K562 (cell line): ENCODE measurements around the gene MAB21L2. TPM values are rescaled to one million over a fixed set of nuclear protein-coding genes. Genes with fewer than 3 reads are reported as not detected.
A peak's percentile ranks its signal among the peaks of the same experiment; 100 is the strongest.
"Not testable (repeated sequence)": the region's sequence is repeated elsewhere in the genome, so short reads cannot be mapped to it uniquely, and the experiment has no call there.

ENCODE experiments used
- ATAC-seq: fragments of 200-7000 bp; cut with Tn5 transposase; 3 replicates; pipeline ENCODE4 v1.9.1; 2020; ENCODE audit warnings: moderate library complexity
- BruUV-seq: library from RNA; stranded (reverse); fragments of 400-500 nt; replicated peaks from 2 replicates; lab custom pipeline; 2021; lab: Mats Ljungman, UMichigan
- CTCF ChIA-PET: fragments of 300-600 bp; formaldehyde crosslinking; extraction: SDS; loops from one replicate; lab custom pipeline; 2021; ENCODE audit warnings: low intra/inter-chr PET ratio; lab: Yijun Ruan, JAX
- POLR2A ChIA-PET: fragments of 300-600, 350-650 bp; sonication (Branson Sonifier 250); formaldehyde crosslinking; extraction: SDS; loops from one replicate; lab custom pipeline; 2021; ENCODE audit warnings: antibody characterized with exemption, inconsistent platforms; lab: Yijun Ruan, JAX
- DNase-seq, 4 experiments: peaks; one replicate each; pipeline versions ENCODE4 v3.0.0 to v3.0.0-alpha.2; 2011 to 2018; ENCODE audit warnings: low spot score in 3 of 4, mixed read lengths in 3 of 4; ENCODE audit errors: extremely low read depth in 1 of 4
- FAIRE-seq: peaks from 2 replicates; lab custom pipeline; 2011; peaks lifted over from hg19 to GRCh38; lab: Jason Lieb, UNC
- H2AFZ ChIP-seq: 2 replicates; pipeline ENCODE4 v1.6.0; 2011; ENCODE audit warnings: low read depth, low read length, control low read depth, inconsistent platforms
- H3K27ac ChIP-seq: fragments of 200-600 bp; 3 replicates; pipeline ENCODE4 v1.8.0; 2011; ENCODE audit warnings: low read depth, mild to moderate bottlenecking, control low read depth, inconsistent platforms, low read length, moderate library complexity, mixed read lengths; ENCODE audit errors: extremely low read depth
- H3K27me3 ChIP-seq, 2 experiments: fragments of 300-600 bp in 1 of 2; 2 replicates in 1 of 2; 3 replicates in 1 of 2; pipeline versions ENCODE4 v1.6.0 to v1.8.0; 2011; ENCODE audit warnings: inconsistent platforms in 2 of 2, low read length in 2 of 2, mild to moderate bottlenecking in 1 of 2, mixed read lengths in 1 of 2, moderate library complexity in 1 of 2; ENCODE audit not compliant: control insufficient read depth in 2 of 2, insufficient read depth in 2 of 2
- H3K36me3 ChIP-seq: fragments of 300-600 bp; 3 replicates; pipeline ENCODE4 v1.8.0; 2011; ENCODE audit warnings: mild to moderate bottlenecking, low read length, inconsistent platforms; ENCODE audit not compliant: control insufficient read depth, insufficient read depth
- H3K4me1 ChIP-seq, 2 experiments: fragments of 200-600 bp in 1 of 2; replicated peaks in 1 of 2; 2 replicates in 1 of 2; 3 replicates in 1 of 2; pipeline versions ENCODE4 v1.5.1 to v1.8.0; 2011; ENCODE audit warnings: inconsistent platforms in 2 of 2, low read length in 2 of 2, mild to moderate bottlenecking in 1 of 2, mixed read lengths in 1 of 2, moderate library complexity in 1 of 2; ENCODE audit not compliant: control insufficient read depth in 2 of 2, insufficient read depth in 2 of 2
- H3K4me2 ChIP-seq: 2 replicates; pipeline ENCODE4 v1.6.1; 2011; ENCODE audit warnings: low read length, control low read depth, inconsistent platforms, mixed read lengths; ENCODE audit not compliant: insufficient read depth
- H3K4me3 ChIP-seq: fragments of 200-600 bp; sonication (generic), shearing (Covaris generic); 2 replicates; pipeline ENCODE4 v1.5.1; 2016; ENCODE audit warnings: control low read depth, inconsistent platforms
- H3K79me2 ChIP-seq: fragments of 200-600 bp; 3 replicates; pipeline ENCODE4 v1.8.0; 2011; ENCODE audit warnings: low read length, inconsistent platforms; ENCODE audit not compliant: control insufficient read depth, insufficient read depth
- H3K9ac ChIP-seq, 2 experiments: 2 replicates each; pipeline versions ENCODE4 v1.6.0 to v1.6.1; 2011; ENCODE audit warnings: low read depth in 2 of 2, low read length in 2 of 2, control low read depth in 1 of 2, inconsistent platforms in 1 of 2, mild to moderate bottlenecking in 1 of 2, mixed read lengths in 1 of 2; ENCODE audit not compliant: insufficient read depth in 1 of 2
- H3K9me1 ChIP-seq: one replicate; pipeline ENCODE4 v1.6.0; 2011; ENCODE audit warnings: inconsistent platforms, mild to moderate bottlenecking, low read length, moderate library complexity; ENCODE audit not compliant: control insufficient read depth, insufficient read depth
- H3K9me3 ChIP-seq: replicated peaks from 2 replicates; pipeline ENCODE4 v1.5.1; 2011; ENCODE audit warnings: low read depth, low read length, inconsistent platforms; ENCODE audit not compliant: control insufficient read depth, insufficient read depth
- H4K20me1 ChIP-seq: replicated peaks from 2 replicates; pipeline ENCODE4 v1.6.1; 2011; ENCODE audit warnings: low read length, inconsistent platforms, mixed read lengths; ENCODE audit not compliant: control insufficient read depth, insufficient read depth
- ARID4B ChIP-seq: sonication (generic); formaldehyde crosslinking; IDR thresholded peaks from 2 replicates; pipeline ENCODE4 v1.8.0; 2022; ENCODE audit warnings: mild to moderate bottlenecking, missing genetic modification reagents
- CEBPB ChIP-seq: fragments of 450-650 bp; IDR thresholded peaks from 2 replicates; pipeline ENCODE4 v1.6.1; 2016; ENCODE audit warnings: missing genetic modification characterization, missing compliant biosample characterization
- IRF2 ChIP-seq: sonication (generic); formaldehyde crosslinking; IDR thresholded peaks from 2 replicates; pipeline ENCODE4 v1.8.1; 2022; ENCODE audit warnings: mild to moderate bottlenecking, missing genetic modification reagents
- KHSRP ChIP-seq: fragments of 450-650 bp; IDR thresholded peaks from 2 replicates; pipeline ENCODE4 v1.6.1; 2017
- PYGO2 ChIP-seq: fragments of 450-650 bp; IDR thresholded peaks from 2 replicates; pipeline ENCODE4 v1.6.1; 2016; ENCODE audit warnings: mild to moderate bottlenecking, missing genetic modification characterization, moderate library complexity, missing compliant biosample characterization
- ZKSCAN3 ChIP-seq: fragments of 250-450 bp; sonication (Bioruptor Pico); IDR thresholded peaks from 2 replicates; pipeline ENCODE4 v1.4.0; 2020
- WGBS: fragments of 100-300 bp; shearing (Covaris generic); methylation state at CpG from one replicate; pipeline ENCODE4 v1.1.6; 2016; ENCODE audit warnings: low coverage, mixed read lengths; ENCODE audit not compliant: insufficient coverage; ENCODE audit errors: missing lambda C conversion rate; 5-methylcytosine and 5-hydroxymethylcytosine counted together
- in situ Hi-C: fragments of 300-500 bp; cut with MboI; formaldehyde crosslinking; loops from 4 replicates; pipeline ENCODE4 v1.15.0; 2018; ENCODE audit warnings: inconsistent platforms, mixed read lengths
- intact Hi-C: fragments of 100-400 bp; cut with micrococcal nuclease; formaldehyde crosslinking; loops from 2 replicates; pipeline ENCODE4 v1.14.2; 2022
- polyA plus RNA-seq, 8 experiments: library from polyadenylated mRNA; depleted of rRNA in 4 of 8; stranded (reverse) in 5 of 8; unstranded in 3 of 8; fragments of >200 nt; fragmentation: Nextera tagmentation in 2 of 8; fragmentation: Illumina TruSeq in 1 of 8; extraction: Ambion mirVana in 2 of 8; extraction: Trizol in 1 of 8; gene quantifications; 2 replicates each; pipeline versions ENCODE4 v1.2.1 to v1.2.3, GENCODE V29; 2011 to 2014; ENCODE audit warnings: inconsistent platforms in 1 of 8, missing spikeins in 1 of 8
- total RNA-seq, 7 experiments: library from RNA; depleted of rRNA in 6 of 7; stranded (reverse); fragments of >200 nt in 6 of 7; fragmentation: Illumina TruSeq in 2 of 7; extraction: Trizol in 2 of 7; gene quantifications; 2 replicates each; pipeline versions ENCODE4 v1.2.1 to v1.2.3, GENCODE V29; 2011 to 2021; ENCODE audit warnings: low replicate concordance in 1 of 7

Gene MAB21L2
- total and polyA plus RNA-seq, 9 of the 15 experiments (the other 6 are each of a cell fraction or from before 2014, with no cell fraction given) = not detected

- intact Hi-C loops = no loop called here
These were observed 47.1 kb upstream of the MAB21L2 start for GRCh38 chr4:150534818-150535217.

GRCh38 chr4:150537911-150538310 is 44.0 kb upstream of the MAB21L2 start:
- in situ Hi-C loops, H3K9me3 ChIP-seq, intact Hi-C loops, H3K27me3 ChIP-seq, FAIRE-seq, BruUV-seq, H3K9ac ChIP-seq, H3K9me1 ChIP-seq, H3K36me3 ChIP-seq, H2AFZ ChIP-seq, H3K4me2 ChIP-seq, H3K27ac ChIP-seq, H3K4me3 ChIP-seq, POLR2A ChIA-PET, ATAC-seq, H3K79me2 ChIP-seq, CTCF ChIA-PET, H4K20me1 ChIP-seq, DNase-seq: not testable (repeated sequence)
- 90% methylated on average over 3 of the region's 3 CpGs for WGBS
- peaks cover 13 to 18% of the 10 kb centered on the region in 2 experiments; a peak in 4 of 5 replicates for H3K4me1 ChIP-seq

More at GRCh38 chr4:150534818-150535217, 47.1 kb upstream of the MAB21L2 start:
- no TSS peak for BruUV-seq
- in situ Hi-C loops = no loop called here
- Histone ChIP-seq H3K9ac (no peak overlapping the region), H3K27me3 (no peaks in the 10 kb centered on the region), H3K9me1 (no peaks in the 10 kb centered on the region), H3K9me3 (no peaks in the 10 kb centered on the region), H3K36me3 (no peaks in the 10 kb centered on the region), H3K4me3 (no peak overlapping the region), H3K27ac (no peak overlapping the region), H3K79me2 (no peaks in the 10 kb centered on the region), H3K4me1 (peaks cover 0 to 6% of the 10 kb centered on the region in 2 experiments; a peak in 1 of 5 replicates), H3K4me2 (no peak overlapping the region), H2AFZ (no peak overlapping the region), H4K20me1 (no peaks in the 10 kb centered on the region)
- ChIA-PET POLR2A (no interaction called here), CTCF (no interaction called here)
- ATAC-seq = peak; percentile 40; the same call in 2 of the 3 replicates
- DNase-seq = no peak
- TF ChIP-seq CEBPB (tag) (no peak), KHSRP (no peak), IRF2 (CRISPR knock-in tag) (no peak), PYGO2 (tag) (no peak), ARID4B (CRISPR knock-in tag) (no peak), ZKSCAN3 (CRISPR knock-in tag) (no peak)
- no peak for FAIRE-seq
